H1 (cell line): ENCODE results near the gene HBM.

Experiments
- CHD7 ChIP-seq: fragments of 300-600 bp; sonication (generic); IDR thresholded peaks from 2 replicates; pipeline ENCODE4 v1.7.1; 2012; ENCODE audit warnings: low read length, moderate library complexity, mild to moderate bottlenecking, inconsistent platforms; ENCODE audit not compliant: insufficient replicate concordance
- POLR2A ChIP-seq, 2 experiments: IDR thresholded peaks; 1 replicate in 1 of 2; 2 replicates in 1 of 2; pipeline ENCODE4 v1.6.1; 2011; ENCODE audit warnings: low read depth in 2 of 2, low read length in 2 of 2, mild to moderate bottlenecking in 2 of 2; ENCODE audit errors: control extremely low read depth in 1 of 2
- RBBP5 ChIP-seq: IDR thresholded peaks from 2 replicates; pipeline ENCODE4 v1.7.1; 2012; ENCODE audit warnings: low read depth, mild to moderate bottlenecking, inconsistent platforms, low read length, moderate library complexity, borderline replicate concordance
- SP1 ChIP-seq: IDR thresholded peaks from 2 replicates; pipeline ENCODE4 v1.6.1; 2011; ENCODE audit warnings: low read depth, low read length

GRCh38 chr16:168424-168823, 2.6 kb downstream of the HBM start:
- TF ChIP-seq SP1 (no peak), RBBP5 (no peak), CHD7 (no peak), POLR2A (IDR thresholded peaks at IDR 0.05; ENCODE audit: control extremely low read depth in 1 of 2, low read depth in 2 of 2, low read length in 2 of 2) (no peak)
